Panc1 (cell line): Measurements from ENCODE around the gene HOXC11.

Experiments
- CTCF ChIP-seq: fragments of 450-650 bp; IDR thresholded peaks from 2 replicates; pipeline ENCODE4 v1.5.1; 2017; ENCODE audit warnings: mild to moderate bottlenecking
- REST ChIP-seq, 2 experiments: IDR thresholded peaks; 2 replicates each; pipeline ENCODE4 v1.6.1; 2011 to 2012; ENCODE audit warnings: low read depth in 2 of 2, control low read depth in 1 of 2, low read length in 1 of 2, mild to moderate bottlenecking in 1 of 2, moderate library complexity in 1 of 2; ENCODE audit not compliant: insufficient read depth in 1 of 2
- SIN3A ChIP-seq: IDR thresholded peaks from 2 replicates; pipeline ENCODE4 v1.6.1; 2012; ENCODE audit warnings: low read depth, mild to moderate bottlenecking, low read length, moderate library complexity, borderline replicate concordance; ENCODE audit not compliant: insufficient read depth
- TCF7L2 ChIP-seq: IDR thresholded peaks from 2 replicates; pipeline ENCODE4 v1.6.1; 2011; ENCODE audit warnings: mild to moderate bottlenecking, low read depth, low read length, inconsistent platforms

- TF ChIP-seq CTCF (no peak), TCF7L2 (no peak), REST (IDR thresholded peaks at IDR 0.05; ENCODE audit: insufficient read depth in 1 of 2, low read depth in 2 of 2, low read length in 1 of 2) (no peak), SIN3A (peak; percentile 55; the same call in 1 of the 2 replicates)
These were observed 33.5 kb upstream of the HOXC11 start for GRCh38 chr12:53939141-53940108.
